GM21447 (cell line): ENCODE results near the gene NRDC.
"Not testable (repeated sequence)": the region's sequence is repeated elsewhere in the genome, so short reads cannot be mapped to it uniquely, and the experiment has no call there.

Experiments used
- ATAC-seq: cut with Tn5 transposase; IDR thresholded peaks from one replicate; pipeline ENCODE4 v1.9.1; 2021; ENCODE audit not compliant: unreplicated experiment

NRDC gene

DNA sequence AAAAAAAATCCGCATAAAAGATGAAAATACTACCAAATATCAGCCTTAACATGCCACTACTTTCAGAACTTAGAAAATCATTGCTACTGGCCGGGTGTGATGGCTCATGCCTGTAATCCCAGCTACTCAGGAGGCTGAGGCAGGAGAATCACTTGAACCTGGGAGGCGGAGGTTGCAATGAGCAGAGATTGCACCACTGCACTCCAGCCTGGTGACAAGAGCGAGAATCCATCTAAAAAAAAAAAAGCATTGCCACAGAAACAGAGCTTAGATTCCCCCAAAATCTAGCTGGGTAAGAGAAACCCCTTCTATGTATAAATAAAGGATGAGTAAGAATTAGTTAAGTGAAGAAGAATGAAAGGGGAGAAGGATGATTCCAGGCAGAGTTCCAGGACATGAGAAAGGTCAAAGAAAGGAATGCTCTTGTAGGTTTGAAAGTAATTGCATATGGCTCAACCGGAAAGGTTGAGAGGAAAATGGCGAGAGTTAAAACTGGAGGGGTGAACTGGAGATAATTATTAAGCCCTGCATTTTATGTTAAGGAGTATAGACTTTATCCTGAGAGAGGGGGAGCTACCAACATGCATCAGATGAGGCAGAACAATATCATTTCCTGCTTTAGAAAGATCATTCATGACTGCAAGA, 19.7 kb upstream of the NRDC start:
- no peak for ATAC-seq

GRCh38 chr1:51897699-51898031, 19.1 kb upstream of the NRDC start:
- no peak for ATAC-seq

GRCh38 chr1:51894748-51895147, 16.2 kb upstream of the NRDC start:
- not testable (repeated sequence) for ATAC-seq

DNA sequence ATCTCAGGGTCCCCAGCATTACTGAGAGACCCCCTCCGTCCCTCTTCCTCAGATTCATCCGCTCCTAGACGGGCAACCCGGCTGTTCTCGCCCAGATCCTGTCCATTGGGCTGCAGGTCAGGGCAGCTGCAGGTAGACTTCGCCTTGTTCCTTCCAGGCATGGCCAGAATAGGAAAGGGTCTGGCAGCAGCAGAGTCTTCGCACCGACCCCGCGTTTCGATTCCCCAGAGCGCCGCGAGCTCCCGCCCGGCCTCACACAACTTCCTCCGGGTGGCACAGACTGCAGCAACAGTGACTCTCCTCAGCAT, 265 bp downstream of the NRDC start:
- peak; percentile 31 for ATAC-seq

DNA sequence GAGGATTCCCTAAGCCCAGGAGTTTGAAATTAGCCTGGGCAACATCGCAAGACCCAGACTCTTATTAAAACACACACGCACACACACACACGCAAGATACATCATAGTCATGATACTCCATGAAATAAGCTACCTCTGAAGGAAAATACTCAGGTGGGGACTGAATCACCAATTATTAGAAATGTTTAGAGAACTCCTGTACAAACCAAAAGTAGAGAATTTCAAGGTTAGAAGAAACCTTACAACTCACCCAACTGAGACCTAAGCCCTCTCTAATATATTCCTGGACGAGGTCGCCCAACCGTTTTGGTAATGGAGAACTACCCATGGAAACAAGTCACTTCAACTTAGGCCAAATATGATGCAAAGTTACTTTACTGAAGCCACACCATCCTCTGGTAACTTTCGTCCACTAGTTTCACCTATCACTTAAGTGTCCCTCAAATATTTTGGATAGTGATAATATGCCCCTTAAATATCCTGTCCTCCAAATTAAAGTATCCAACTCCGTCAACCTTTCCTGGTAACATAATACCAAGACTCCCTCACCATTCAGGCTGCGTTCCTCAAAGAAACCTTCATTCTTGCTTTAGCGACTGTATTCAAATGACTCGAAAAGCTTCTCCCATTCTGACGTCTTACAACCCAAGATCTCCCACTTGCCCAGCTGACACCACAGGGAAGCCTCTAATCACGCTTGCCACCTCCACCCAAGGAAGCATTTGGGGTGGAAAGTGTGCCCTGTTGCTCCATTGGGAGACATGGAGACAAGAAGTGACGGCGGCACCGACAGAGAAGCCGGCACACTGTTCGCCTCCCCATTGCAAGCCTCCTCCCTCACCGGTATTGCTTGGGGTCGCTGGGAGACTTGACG, 856 bp downstream of the NRDC start:
- ATAC-seq = peak; percentile 6

DNA sequence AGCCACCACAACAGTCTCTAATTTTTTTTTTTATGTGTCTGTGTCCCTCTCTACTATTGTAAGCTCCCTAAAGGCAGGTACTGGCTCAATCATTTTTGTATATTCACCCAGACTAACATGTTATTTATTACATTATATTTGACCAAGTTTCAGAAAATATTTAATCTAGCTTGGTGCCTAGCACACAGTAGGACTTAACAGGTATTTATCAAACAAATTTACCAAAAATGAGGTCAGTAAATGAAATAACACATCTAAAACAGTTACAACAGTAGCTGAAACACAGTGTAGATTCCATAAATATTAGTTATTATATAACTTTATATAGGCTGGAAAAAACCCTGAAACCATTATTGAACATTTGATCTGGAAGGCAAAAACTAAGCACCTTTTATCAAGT, 2.7 kb downstream of the NRDC start:
- no peak for ATAC-seq

DNA sequence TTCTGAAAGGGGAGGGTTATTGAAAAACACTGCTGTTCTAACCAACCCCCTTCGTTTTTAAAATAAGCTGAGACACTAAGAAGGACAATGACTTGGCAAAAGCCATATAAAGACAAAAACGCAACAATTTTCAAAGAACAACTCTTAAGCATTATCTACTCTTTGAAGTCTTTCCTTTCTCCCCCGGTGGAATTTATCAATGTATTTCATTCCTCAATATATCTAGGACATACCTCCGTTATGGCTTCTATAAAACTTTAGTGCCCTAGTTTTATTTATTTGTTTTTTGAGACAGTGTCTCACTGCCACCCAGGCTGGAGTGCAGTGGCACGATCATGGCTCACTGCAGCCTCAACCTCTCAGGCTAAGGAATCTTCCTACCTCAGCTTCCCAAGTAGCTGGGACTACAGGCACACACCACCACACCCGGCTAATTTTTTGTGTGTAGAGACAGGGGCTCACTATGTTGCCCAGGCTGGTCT, 3.2 kb downstream of the NRDC start:
- no peak for ATAC-seq

- not testable (repeated sequence) for ATAC-seq
Measured at GRCh38 chr1:51873270-51873669, 5.3 kb downstream of the NRDC start.

DNA sequence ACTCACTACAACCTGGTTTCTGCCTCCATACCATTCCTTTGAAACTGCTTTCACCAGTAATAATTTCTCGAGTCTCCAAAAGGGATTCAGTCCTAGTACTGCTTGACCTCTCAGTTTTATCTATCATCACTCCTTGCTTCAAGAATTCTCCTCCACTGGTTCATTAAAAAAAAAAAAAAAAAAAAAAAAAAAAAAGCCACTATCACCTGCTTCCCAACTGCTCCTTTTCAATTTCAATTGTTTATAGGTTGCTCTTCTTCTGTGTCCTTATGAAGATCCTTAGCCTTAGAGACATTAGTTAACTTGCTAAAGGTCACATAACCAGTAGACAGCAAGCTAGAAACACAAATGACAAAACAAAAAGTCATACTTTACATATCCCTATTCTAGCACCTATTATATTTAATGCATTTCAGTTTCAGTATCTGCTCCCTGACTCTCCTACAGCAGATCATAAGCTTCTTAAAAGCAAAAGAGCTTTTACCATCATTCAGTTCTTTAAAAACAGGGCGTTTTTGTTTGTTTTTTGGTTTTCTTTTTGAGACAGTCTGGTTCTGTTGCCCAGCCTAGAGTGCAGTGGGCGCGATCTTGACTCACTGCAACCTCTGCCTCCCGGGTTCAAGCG, 7.1 kb downstream of the NRDC start:
- no peak for ATAC-seq

DNA sequence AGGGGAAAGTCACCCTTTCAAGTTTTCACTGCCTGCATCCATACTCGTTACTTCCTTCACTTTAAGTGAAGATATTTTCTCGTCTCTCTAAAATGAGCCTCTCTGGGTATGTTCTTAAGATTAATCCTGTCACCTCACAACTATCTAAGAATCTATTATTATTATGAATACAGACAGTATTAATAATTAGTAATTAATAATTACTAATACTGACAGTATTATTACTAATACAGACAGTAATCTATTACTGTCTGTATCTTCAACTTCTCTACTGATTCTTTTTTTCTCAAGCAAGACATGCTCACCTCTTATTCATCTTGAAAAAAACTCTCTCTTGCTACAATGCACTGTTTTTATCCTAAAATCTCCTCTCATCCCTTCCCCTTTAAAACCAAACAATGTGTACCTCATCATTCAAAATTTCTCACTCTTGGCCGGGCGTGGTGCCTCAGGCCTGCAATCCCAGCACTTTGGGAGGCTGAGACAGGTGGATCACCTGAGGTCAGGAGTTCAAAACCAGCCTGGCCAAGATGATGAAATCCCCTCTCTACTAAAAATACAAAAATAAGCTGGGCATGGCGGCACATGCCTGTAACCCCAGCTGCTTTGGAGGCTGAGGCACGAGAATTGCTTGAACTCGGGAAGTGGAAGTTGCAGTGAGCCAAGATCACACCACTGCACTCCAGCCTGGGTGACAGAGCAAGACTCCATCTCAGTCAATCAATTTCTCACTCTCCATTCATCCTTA, 7.8 kb downstream of the NRDC start:
- ATAC-seq = no peak

GRCh38 chr1:51867479-51868232, 10.9 kb downstream of the NRDC start:
- ATAC-seq = no peak

- ATAC-seq = peak; percentile 78
Measured at GRCh38 chr1:51863384-51863783, 15.1 kb downstream of the NRDC start.

GRCh38 chr1:51861669-51862068, 16.9 kb downstream of the NRDC start:
- no peak for ATAC-seq

DNA sequence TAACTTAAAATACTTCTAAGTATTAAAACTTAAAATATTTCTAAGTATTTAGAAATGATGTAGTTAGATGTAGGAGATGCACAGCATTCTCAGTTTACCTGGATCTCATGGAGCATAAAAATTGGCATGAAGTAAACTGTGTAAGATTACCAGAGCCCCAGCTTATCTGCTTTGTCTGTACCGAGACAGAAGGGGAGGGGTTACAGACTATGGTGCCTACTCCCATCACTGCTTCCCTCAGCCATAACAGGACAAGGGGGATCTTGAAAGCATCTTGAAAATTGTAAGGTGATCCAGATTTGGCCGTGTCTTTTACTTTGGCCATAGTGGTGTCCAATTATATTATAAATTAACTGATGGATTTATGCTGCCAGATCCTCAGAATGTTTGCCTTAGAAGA, 18.8 kb downstream of the NRDC start:
- no peak for ATAC-seq

DNA sequence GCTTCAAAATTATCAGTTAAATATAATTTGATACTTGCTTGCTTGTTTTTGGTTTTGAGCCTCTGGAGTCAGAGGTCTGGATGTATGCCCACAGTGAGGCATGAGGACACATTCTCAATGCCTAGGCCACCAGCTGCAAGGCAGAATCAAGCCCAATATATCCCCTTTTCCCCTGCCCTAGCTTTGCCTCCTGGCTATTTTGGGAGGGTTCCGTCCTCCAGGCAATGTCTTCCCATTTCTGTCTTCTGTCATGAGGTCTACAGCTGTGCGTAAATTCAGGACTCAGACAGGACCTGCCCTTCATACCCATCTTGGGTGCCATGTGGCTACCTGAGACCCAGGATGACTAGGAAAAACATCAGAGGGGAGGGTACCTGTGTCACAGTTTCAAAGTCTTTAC, 19.2 kb downstream of the NRDC start:
- no peak for ATAC-seq

GRCh38 chr1:51858892-51859291, 19.6 kb downstream of the NRDC start:
- no peak for ATAC-seq

GRCh38 chr1:51856745-51857144, 21.8 kb downstream of the NRDC start:
- no peak for ATAC-seq

DNA sequence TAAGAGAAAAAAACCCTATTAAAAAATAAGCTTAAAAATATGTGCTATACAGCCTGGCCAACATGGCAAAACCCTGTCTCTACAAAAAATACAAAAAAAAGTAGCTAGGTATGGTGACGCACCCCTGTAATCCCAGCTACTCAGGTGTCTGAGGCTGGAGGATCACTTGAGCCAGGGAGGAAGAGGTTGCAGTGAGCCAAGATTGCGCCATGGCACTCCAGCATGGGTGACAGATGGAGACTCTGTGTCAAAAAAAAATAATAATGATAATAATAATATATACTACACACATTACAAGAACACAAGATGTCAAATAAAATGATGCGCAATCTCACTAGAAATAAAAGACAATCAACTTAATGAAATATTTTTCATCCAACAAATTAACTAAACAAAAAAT, 22.9 kb downstream of the NRDC start:
- no peak for ATAC-seq

DNA sequence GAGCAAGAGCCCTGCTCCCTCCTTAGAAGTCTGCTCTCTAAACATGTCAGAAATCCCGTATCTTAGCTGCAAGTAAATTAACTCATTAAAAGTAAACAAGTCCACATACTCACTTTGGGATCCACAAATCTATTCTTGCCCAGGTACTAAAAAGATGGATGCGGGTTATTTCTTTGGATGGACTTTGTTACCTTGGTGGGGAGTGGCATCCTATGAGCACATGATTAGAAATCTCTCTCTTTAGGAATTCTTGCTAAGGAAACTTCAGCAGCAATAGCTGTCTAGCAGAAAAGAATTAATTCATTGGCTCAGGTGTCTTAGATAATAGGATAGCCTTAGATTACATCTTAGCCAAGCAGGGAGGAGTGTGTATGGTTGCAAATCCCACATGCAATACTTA, 25.2 kb downstream of the NRDC start:
- no peak for ATAC-seq

DNA sequence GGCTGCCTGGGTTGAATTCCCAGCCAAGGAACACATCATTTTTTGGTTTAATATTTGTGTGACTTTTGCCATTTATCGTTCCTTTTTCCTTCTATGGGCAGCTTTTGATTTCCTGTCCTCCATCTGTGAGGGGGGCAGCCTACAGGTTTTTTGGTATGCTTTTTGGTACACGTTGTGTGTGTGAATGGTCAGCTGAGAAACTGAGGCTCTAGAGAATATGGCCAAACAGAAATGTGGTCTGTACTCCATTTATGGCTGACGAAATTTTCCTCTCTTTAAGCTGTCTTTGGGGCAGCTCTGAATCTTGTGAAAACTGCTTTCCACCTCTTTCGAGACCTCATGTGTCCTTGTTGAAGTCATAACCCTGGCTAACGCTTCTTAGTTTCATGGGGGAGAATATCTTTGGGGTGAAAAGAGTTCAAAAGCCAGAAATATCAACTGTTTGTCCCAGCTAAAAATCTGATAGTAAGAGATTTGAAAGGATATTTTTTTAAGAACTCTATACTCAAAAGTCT, 26.6 kb downstream of the NRDC start:
- ATAC-seq = no peak
